ENCODE measurements around the gene TCF7L2.

Gene TCF7L2

DNA sequence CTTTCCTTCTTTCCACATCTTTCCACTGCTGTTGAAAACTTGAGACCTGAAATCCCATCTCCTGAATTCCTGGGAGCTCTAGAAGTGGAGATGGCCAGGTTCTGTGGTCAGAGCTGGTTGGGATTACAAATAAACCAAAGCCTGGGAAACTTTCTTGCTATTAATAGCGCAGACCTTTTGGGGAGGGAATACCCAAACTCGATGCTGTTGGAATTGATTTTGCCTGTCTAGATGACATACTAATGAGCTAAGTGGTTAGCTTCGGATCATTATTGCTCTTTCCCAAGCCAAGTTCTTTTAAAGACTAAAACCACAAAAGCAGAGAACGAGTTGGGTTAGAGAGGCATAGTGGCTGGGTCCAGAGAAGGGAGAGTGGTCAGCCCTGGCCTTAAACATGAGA, 76.6 kb downstream of the TCF7L2 start:
- DNase-seq = no peak

GRCh38 chr10:113027230-113027573, 77.2 kb downstream of the TCF7L2 start:
- no peak for DNase-seq

- DNase-seq = no peak
Measured at GRCh38 chr10:113027574-113028455, 77.8 kb downstream of the TCF7L2 start.

DNA sequence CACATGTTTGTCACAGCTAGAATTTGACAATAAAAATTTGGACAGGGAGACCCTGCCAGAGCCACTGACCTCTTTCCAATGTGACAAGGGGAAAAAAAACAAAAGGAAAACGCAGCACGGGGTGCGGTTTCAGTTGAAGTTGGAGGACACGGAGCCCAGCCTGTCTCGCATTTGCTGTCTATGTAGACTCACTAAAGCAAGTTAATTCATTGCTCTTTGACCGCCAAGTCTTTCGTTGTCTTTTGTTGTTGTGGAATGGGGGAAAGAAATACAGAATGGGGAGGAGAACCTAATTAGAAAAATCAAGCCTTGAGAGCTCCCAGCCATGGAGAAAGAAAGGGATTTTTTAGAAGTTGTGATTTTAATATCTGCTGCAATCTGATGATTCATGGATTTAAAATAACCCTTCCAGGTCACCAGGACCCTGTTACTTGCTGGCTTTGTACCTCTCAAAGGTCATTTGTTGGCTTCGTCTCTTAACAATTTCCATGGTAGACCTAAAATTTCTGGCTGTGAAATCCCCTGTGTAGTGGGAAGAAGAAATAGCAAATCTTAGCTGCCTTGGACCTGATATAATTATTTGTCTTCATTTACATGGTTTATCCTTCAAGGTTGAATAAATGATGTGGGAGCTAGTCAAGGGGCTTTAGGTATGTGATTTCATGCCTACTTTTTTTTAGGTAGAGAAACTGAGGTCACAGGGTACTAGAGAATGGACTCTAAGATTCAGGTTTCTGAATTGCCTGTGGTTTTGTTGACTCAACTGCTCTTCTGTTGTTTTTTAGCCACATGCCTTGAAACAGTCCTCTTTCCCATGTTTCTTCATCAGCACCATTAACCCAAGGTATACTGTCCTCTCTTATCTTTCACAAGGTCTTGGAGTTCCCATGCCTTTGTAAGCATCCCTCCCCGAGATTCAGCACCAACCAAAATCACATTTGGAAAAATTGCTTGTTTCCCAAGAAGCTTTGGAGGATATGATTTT, 78.7 kb downstream of the TCF7L2 start:
- no peak for DNase-seq

DNA sequence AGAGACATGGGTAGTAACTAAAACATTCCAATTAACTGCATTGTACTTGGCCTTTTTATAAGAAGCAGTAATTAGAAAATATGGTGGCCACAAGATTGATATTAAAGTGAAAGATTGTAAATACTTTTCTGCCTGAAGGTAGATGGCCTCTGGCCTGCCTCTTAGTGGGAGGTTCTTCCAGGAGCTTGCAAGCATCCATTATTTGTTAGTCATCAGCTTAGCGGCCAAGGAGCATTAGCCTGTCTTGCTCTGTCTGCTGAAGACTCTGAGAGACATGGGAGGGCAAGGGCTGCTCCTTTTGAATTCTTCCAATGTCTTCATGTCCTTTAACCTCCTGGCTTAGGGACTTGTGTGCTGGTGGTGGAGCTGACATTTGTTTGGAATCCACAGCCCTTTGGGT, 80.4 kb downstream of the TCF7L2 start:
- no peak for DNase-seq

GRCh38 chr10:113031147-113031546, 81.1 kb downstream of the TCF7L2 start:
- no peak for DNase-seq

DNA sequence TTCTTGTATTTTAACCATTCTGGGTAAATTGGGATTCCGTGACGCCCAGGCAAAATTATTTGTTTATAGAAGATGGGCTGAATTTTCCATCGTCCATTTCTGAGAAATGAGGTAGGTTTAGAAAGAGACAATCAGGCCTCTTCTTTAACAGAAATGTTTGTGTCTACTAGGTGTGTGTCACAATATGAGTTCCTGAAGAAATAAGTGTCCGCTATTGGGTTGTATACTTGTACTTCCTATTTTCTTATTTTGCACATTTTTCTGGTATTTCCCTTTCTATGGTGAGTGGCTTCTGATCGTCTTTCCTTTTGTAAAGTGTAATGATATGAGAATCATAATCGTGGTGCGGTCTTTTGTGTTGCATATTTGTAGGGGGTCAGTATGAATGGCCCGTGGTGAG, 83.9 kb downstream of the TCF7L2 start:
- no peak for DNase-seq

DNA sequence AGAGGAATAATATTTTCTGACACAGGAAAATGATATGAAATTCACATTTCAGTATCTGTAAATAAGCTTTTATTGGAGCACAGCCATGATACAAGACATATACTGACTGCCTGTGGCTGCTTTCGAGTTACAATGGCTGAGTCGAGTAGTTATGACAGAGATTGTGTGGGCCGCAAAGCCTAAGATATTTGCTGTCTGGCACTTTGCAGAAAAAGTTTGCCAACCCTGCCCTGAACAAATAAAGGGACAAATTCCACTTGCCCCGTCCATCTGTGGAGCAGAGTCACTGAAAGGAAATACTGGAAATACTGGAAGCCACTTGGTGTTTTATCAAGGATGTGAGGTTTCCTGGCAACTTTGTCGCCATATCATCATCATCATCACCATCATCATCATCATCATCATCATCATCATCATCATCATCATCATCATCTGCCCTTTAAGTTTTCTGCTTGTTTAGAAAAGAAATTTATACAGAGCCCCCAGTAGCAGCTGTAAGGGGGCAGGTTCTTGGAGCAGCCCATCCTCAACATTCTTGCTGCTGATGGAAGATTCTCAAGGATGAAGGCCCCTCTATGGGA, 85.8 kb downstream of the TCF7L2 start:
- DNase-seq = no peak

- no peak for DNase-seq
Measured at GRCh38 chr10:113036619-113037018, 86.6 kb downstream of the TCF7L2 start.

DNA sequence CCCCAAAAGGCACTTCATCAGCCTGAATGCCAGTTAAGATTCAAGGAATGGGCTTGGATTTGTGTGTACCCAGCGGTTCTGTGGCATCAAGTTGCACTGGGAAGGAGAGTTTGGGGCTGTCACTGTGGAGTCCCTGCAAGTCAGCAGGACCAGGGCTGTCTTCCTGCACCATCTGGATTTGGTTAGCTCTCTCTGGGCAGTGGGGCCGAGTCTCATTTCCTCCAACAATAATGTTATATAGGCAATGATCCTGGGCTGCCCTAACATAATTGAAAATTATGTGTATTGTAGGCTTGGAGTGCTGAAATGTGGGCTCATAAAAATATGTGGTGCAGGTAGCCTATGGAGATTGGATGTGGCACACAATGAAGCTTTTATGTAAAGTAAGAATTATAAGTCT, 87.2 kb downstream of the TCF7L2 start:
- no peak for DNase-seq

DNA sequence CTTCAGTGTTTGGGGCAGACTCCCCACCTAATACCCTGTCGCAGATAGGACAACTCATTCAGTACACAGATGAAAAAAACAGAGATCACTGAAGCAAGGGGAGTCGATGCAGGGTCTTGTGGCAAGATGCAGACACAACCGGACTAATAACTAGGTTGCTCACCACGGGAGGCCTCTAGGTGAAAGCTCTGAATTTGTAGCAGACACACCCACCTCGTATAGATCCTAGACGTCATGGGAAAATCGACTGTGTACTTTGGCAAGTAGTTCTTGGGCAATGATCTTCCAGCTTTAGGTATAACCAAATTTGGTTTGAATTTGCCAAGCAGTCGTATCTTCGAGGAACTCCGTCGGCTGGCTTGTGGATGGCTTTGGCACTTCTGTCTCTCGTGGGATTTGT, 88.1 kb downstream of the TCF7L2 start:
- DNase-seq = no peak

- DNase-seq = no peak
Measured at GRCh38 chr10:113038985-113039384, 88.9 kb downstream of the TCF7L2 start.

- no peak for DNase-seq
Measured at GRCh38 chr10:113041324-113041723, 91.3 kb downstream of the TCF7L2 start.

GRCh38 chr10:113041841-113042750, 92.0 kb downstream of the TCF7L2 start:
- DNase-seq = no peak

- DNase-seq = no peak
Measured at GRCh38 chr10:113042868-113043267, 92.8 kb downstream of the TCF7L2 start.

DNA sequence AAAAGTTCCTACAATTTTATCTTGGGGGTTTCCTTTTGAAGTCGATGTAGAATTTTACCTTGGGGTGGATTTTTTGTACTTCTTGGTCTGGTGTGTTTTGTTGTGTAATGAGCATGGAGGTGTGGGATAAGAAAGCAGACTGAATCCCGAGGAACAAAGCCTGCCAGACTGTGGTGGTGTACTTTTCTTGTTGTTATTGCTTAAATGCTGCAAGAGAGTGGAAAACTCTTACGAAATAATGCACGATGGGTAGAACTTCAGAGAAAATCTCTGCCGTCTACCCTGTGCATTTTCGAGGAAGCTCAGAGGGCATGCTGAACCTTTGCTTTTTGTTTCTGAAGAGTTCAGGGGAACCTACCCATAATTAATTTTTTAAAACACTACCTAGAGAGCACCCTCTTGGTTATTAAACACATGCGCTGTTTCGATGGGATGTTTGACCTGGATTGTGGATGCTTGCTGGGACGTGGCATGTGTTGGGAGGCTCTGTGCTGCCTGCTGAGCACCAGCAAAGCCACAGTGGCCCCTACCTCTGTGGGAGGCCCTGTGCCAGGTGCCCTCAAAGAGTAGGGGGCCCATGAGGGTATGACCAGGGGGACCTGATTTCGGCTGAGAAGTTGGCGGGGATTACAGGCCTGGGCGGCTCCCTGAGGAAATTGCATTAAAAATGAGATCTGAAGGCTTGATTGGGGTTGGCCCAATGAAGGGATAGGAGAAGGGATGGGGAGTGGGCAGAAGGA, 94.1 kb downstream of the TCF7L2 start:
- no peak for DNase-seq

DNA sequence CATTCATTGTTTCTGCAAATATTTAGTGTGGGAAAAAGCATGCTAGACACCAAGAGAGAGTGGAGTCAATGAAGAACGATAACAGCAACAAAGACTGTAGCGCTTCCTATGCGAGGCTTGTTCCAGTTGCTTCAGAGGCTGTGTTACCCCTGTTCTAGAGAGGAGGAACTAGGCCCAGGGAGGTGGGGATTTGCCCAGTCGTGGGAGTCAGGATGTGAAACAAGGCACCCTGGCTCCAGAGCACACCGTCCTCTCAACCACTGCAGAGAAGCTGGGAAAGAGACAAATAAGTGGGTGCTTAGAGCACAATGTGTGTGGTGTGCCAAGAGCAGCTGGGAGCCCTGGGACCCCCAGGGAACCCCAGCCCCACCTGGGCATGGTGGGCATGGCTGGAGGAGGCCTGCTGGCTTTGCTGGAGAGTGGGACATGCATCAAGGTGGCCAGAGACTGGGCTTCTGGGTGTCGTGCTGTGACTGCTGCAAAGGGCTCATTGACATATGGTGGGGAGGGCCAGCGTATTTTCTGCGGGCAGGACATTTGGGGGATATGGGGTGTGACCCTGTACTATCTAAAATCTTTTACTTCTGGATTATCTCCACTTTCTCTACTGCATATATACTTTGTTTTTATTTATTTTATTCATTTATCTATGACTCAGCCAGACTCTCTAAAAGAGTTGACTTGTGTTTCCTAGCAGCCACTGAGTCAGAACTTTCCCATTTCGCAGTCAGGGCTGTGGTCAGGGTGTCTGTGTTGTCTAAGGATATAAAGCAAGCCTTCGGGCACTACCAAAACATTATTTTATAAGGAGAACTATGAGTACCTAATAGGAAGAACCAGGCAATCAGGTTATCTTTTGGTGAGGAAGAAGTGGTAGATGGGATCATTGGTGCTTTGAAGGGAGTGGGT, 95.4 kb downstream of the TCF7L2 start:
- DNase-seq = no peak

- no peak for DNase-seq
Measured at GRCh38 chr10:113047151-113047550, 97.1 kb downstream of the TCF7L2 start.

DNA sequence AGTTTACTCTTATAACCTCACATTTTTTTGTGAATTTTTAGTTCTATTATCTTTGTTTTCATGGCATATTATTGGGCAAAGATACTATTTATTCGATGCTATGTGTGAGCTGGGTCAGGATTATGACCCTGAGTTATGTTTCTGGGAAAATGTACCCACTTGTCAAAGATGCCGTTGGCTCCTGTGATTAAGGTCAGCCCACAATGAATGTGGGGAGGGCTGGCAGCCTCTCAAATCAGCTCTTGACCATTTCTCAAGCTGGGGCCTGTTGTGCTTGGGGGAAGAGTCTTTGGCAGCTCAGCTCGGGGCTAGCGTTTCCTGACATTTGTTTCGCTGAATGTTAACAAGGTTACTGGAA, 97.5 kb downstream of the TCF7L2 start:
- no peak for DNase-seq

- DNase-seq = no peak
Measured at GRCh38 chr10:113047963-113048781, 98.1 kb downstream of the TCF7L2 start.

Data from activated CD4-positive, alpha-beta T cell treated with anti-CD3 and anti-CD28 coated beads for 4 hours (primary cell).